Natural killer cell (primary cell): ENCODE measurements around the gene ZNF124. TPM values are rescaled to one million over a fixed set of nuclear protein-coding genes. Genes with fewer than 3 reads are reported as not detected.

Experiments used
- ATAC-seq, 3 donors: fragments of 150-1000 bp in 2 of 3; fragments of 200-7000 bp in 1 of 3; cut with Tn5 transposase; 1 replicate in 1 of 3; 2 replicates in 2 of 3; pipeline ENCODE4 v1.10.0; 2021; ENCODE audit warnings: mild to moderate bottlenecking in 2 of 3, moderate library complexity in 2 of 3
- DNase-seq, 2 donors: peaks; one replicate each; pipeline versions ENCODE4 v3.0.0 to v3.0.0-alpha.2; 2013 to 2021; ENCODE audit warnings: mixed read lengths in 1 of 2
- H3K27ac ChIP-seq: one replicate; pipeline ENCODE4 v1.5.1; 2013; ENCODE audit warnings: mild to moderate bottlenecking, low read length
- H3K27me3 ChIP-seq: one replicate; pipeline ENCODE4 v1.6.1; 2013; ENCODE audit warnings: low read length; ENCODE audit not compliant: control insufficient read depth, insufficient read depth
- H3K36me3 ChIP-seq: one replicate; pipeline ENCODE4 v1.6.1; 2013; ENCODE audit warnings: low read length; ENCODE audit not compliant: control insufficient read depth, insufficient read depth
- H3K4me1 ChIP-seq: one replicate; pipeline ENCODE4 v1.6.1; 2013; ENCODE audit warnings: low read length; ENCODE audit not compliant: control insufficient read depth, insufficient read depth
- H3K4me3 ChIP-seq: one replicate; pipeline ENCODE4 v1.5.1; 2013; ENCODE audit warnings: low read length
- H3K9me3 ChIP-seq: one replicate; pipeline ENCODE4 v1.6.1; 2013; ENCODE audit warnings: low read length; ENCODE audit not compliant: control insufficient read depth, insufficient read depth
- H3K27ac Mint-ChIP-seq, 2 donors: one replicate each; pipeline ENCODE4 v1.8.0; 2022; ENCODE audit warnings: mild to moderate bottlenecking in 2 of 2, mixed read lengths in 2 of 2, moderate library complexity in 1 of 2
- H3K27me3 Mint-ChIP-seq, 2 donors: one replicate each; pipeline ENCODE4 v1.8.0; 2022; ENCODE audit warnings: low read depth in 2 of 2, mixed read lengths in 2 of 2
- H3K36me3 Mint-ChIP-seq: one replicate; pipeline ENCODE4 v1.8.0; 2022; ENCODE audit warnings: mixed read lengths
- H3K4me1 Mint-ChIP-seq, 2 donors: one replicate each; pipeline ENCODE4 v1.8.0; 2022; ENCODE audit warnings: mixed read lengths in 2 of 2
- H3K4me3 Mint-ChIP-seq: one replicate; pipeline ENCODE4 v1.8.0; 2022; ENCODE audit warnings: mild to moderate bottlenecking, moderate library complexity, mixed read lengths
- H3K9me3 Mint-ChIP-seq, 2 donors: one replicate each; pipeline ENCODE4 v1.8.0; 2022; ENCODE audit warnings: mixed read lengths in 2 of 2
- WGBS: methylation state at CpG from one replicate; pipeline ENCODE4 v1.1.7; 2013; ENCODE audit warnings: missing lambda C conversion rate; ENCODE audit not compliant: insufficient coverage; 5-methylcytosine and 5-hydroxymethylcytosine counted together
- intact Hi-C: fragments of 100-400 bp; cut with micrococcal nuclease; formaldehyde crosslinking; loops from one replicate; pipeline ENCODE4 v1.14.2; 2022
- total RNA-seq, 4 donors: library from RNA; stranded (reverse); fragments of 120-200 nt in 1 of 4; gene quantifications; one replicate each; pipeline versions ENCODE4 v1.2.3 to v1.2.4, GENCODE V29; 2013 to 2022
- TF ChIP-seq, protein P1 (sequence below): fragments of 200-600 bp; IDR thresholded peaks from one replicate; pipeline ENCODE4 v1.8.0; 2022; ENCODE audit warnings: antibody characterized with exemption

Gene ZNF124
- total RNA-seq, 3 donors from 2014 or later (not counting 1 experiment from before 2014, with no cell fraction given) = 22.0 to 50.6 (median 31.2) TPM

GRCh38 chr1:247112479-247112781 lies 59.4 kb downstream of the ZNF124 start:
- Mint-ChIP-seq H3K9me3 (no peaks in the 10 kb centered on the region), H3K27me3 (peaks cover 33 to 36% of the 10 kb centered on the region in 2 donors), H3K27ac (no peak overlapping the region), H3K4me3 (peak overlapping the region; percentile 60), H3K36me3 (no peaks in the 10 kb centered on the region), H3K4me1 (peaks cover 7 to 10% of the 10 kb centered on the region in 2 donors)
- Histone ChIP-seq H3K36me3 (no peaks in the 10 kb centered on the region), H3K9me3 (no peaks in the 10 kb centered on the region), H3K4me3 (no peak overlapping the region), H3K4me1 (peaks cover 16% of the 10 kb centered on the region), H3K27me3 (peaks cover 27% of the 10 kb centered on the region), H3K27ac (no peak overlapping the region)
- ATAC-seq (no peak), DNase-seq (no peak)
- 77% methylated on average over 9 of the region's 9 CpGs for WGBS
- TF ChIP-seq, protein P1, sequence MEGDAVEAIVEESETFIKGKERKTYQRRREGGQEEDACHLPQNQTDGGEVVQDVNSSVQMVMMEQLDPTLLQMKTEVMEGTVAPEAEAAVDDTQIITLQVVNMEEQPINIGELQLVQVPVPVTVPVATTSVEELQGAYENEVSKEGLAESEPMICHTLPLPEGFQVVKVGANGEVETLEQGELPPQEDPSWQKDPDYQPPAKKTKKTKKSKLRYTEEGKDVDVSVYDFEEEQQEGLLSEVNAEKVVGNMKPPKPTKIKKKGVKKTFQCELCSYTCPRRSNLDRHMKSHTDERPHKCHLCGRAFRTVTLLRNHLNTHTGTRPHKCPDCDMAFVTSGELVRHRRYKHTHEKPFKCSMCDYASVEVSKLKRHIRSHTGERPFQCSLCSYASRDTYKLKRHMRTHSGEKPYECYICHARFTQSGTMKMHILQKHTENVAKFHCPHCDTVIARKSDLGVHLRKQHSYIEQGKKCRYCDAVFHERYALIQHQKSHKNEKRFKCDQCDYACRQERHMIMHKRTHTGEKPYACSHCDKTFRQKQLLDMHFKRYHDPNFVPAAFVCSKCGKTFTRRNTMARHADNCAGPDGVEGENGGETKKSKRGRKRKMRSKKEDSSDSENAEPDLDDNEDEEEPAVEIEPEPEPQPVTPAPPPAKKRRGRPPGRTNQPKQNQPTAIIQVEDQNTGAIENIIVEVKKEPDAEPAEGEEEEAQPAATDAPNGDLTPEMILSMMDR = no peak
- intact Hi-C loops = loop anchor here (5.0 kb wide), 1 partner anchor 420 kb away; no protein-coding TSS in a partner anchor

GRCh38 chr1:247111700-247112478 lies 59.9 kb downstream of the ZNF124 start:
- Mint-ChIP-seq H3K27ac (no peak overlapping the region), H3K36me3 (no peaks in the 10 kb centered on the region), H3K4me3 (peak overlapping the region; percentile 65), H3K9me3 (no peaks in the 10 kb centered on the region), H3K27me3 (peaks cover 39 to 41% of the 10 kb centered on the region in 2 donors), H3K4me1 (peaks cover 7 to 10% of the 10 kb centered on the region in 2 donors)
- 5% methylated on average over 78 of the region's 78 CpGs for WGBS
- ATAC-seq (peak; percentile 46 to 64 (median 56)), DNase-seq (no peak)
- TF ChIP-seq, protein P1 = no peak
- intact Hi-C loops = loop anchor here (5.0 kb wide), 1 partner anchor 420 kb away; no protein-coding TSS in a partner anchor
- Histone ChIP-seq H3K9me3 (no peaks in the 10 kb centered on the region), H3K27me3 (peaks cover 27% of the 10 kb centered on the region), H3K36me3 (no peaks in the 10 kb centered on the region), H3K27ac (no peak overlapping the region), H3K4me1 (peaks cover 16% of the 10 kb centered on the region), H3K4me3 (peak overlapping the region; percentile 35)

DNA sequence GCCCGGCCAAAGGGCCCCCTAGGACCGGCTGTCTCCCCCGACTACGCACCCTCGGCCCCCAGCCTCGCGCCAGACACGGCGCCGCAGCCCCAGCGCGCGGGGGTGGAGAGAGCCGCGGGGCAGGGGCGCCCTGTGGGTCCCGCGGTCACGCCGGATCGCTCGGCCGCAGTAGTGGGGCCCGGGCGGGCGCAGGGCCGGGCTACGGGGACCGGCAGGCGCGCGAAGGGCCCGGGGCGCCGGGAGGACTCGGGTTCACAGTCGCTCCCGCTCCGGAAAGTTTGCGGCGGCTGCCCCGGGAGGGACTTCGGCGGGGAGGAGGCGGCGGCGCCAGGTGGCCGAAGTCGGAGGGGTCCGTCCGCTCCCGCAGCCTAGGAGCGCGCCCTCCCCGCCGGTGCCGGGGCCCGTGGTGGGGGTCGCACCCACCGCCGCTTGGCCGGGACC lies 60.5 kb downstream of the ZNF124 start:
- H3K4me3 ChIP-seq = peak overlapping the region; percentile 2
- H3K36me3 ChIP-seq = no peaks in the 10 kb centered on the region
- Mint-ChIP-seq H3K36me3 (no peaks in the 10 kb centered on the region), H3K27me3 (peaks cover 39 to 41% of the 10 kb centered on the region in 2 donors), H3K9me3 (no peaks in the 10 kb centered on the region), H3K27ac (no peak overlapping the region), H3K4me3 (peak overlapping the region; percentile 80), H3K4me1 (peaks cover 7 to 10% of the 10 kb centered on the region in 2 donors)
- no peaks in the 10 kb centered on the region for H3K9me3 ChIP-seq
- intact Hi-C loops = loop anchor here (5.0 kb wide), 1 partner anchor 421 kb away; no protein-coding TSS in a partner anchor
- TF ChIP-seq, protein P1 = no peak
- peaks cover 16% of the 10 kb centered on the region for H3K4me1 ChIP-seq
- peaks cover 27% of the 10 kb centered on the region for H3K27me3 ChIP-seq
- ATAC-seq (peak in 2 of 3 donors; percentile 47 to 58), DNase-seq (no peak)
- 2% methylated on average over 62 of the region's 62 CpGs for WGBS
- H3K27ac ChIP-seq = no peak overlapping the region
